Measurements from ENCODE around the gene BRDT.

- TF ChIP-seq CTCF (conservative IDR thresholded peaks at IDR 0.05) (no peak), ZFX (IDR thresholded peaks at IDR 0.05) (no peak)
Observed at GRCh38 chr1:91912266-91912665, 36.9 kb upstream of the BRDT start.

Data from C4-2B (cell line).